ENCODE data around the gene FZD8.
"Not testable (repeated sequence)": the region's sequence is repeated elsewhere in the genome, so short reads cannot be mapped to it uniquely, and the experiment has no call there.

The FZD8 gene, protein sequence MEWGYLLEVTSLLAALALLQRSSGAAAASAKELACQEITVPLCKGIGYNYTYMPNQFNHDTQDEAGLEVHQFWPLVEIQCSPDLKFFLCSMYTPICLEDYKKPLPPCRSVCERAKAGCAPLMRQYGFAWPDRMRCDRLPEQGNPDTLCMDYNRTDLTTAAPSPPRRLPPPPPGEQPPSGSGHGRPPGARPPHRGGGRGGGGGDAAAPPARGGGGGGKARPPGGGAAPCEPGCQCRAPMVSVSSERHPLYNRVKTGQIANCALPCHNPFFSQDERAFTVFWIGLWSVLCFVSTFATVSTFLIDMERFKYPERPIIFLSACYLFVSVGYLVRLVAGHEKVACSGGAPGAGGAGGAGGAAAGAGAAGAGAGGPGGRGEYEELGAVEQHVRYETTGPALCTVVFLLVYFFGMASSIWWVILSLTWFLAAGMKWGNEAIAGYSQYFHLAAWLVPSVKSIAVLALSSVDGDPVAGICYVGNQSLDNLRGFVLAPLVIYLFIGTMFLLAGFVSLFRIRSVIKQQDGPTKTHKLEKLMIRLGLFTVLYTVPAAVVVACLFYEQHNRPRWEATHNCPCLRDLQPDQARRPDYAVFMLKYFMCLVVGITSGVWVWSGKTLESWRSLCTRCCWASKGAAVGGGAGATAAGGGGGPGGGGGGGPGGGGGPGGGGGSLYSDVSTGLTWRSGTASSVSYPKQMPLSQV
- total RNA-seq, result 2.4 to 5.7 (median 5.4) reads per million in 3 donors

DNA sequence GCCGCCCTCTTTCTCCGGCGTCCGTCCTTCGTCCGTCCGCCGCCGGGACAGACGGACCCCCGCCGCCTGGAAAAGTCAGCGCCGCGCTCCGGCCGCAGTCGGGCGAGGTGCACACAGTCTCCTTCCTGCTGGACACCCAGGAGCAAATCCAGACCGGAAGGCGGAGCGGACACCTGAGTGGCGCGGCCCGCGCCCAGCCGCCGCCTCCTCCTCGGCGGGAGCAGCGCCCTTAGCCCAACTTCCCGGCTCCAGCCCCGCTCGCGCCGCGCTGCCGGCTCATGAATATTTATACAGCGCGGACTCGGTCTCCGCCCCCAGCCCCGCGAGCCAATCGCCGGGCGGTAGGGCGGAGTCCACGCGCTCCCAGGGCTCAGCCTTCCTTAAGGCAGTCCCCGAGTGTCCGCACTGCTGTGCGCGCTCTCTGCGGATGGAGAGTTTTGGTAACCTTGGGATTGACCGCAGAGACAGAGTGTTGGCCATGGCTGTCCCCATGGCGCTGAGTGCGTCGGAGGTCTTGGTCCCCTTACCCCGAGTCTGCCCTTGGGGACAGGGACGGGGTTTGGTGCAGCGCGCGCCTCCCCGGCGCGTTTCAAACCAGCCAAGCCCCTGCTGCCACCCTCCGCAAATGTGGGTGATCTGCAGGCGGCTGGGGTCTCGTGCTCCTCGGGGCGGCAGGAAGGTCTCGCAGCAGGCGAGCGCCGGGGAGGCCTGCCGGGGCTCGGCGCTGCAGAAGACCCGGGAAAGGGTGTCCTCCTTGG lies at the start of gene FZD8:
FZD8 (minus strand) TSS at position 262 of the 758 bp plus-strand sequence. CDS start 867 bp downstream, outside the sequence.
- no peaks in the 10 kb centered on the region for H3K36me3 ChIP-seq (ENCODE audit: control insufficient read depth, insufficient read depth, low read length)
- no peak within 1 kb of the TSS for H3K27ac ChIP-seq (ENCODE audit: insufficient read depth, low read length, poor library complexity, severe bottlenecking)
- H3K9me3 ChIP-seq (ENCODE audit: control insufficient read depth, low read length), result no peaks in the 10 kb centered on the region
- H3K4me1 ChIP-seq (ENCODE audit: control insufficient read depth, insufficient read depth, low read length, poor library complexity, severe bottlenecking), result peaks cover 18% of the 10 kb centered on the region
- DNase-seq, result peak; percentile 31 to 60 (median 57)
- no peaks in the 10 kb centered on the region for H3K27me3 ChIP-seq (replicated peaks; ENCODE audit: control insufficient read depth, insufficient read depth, low read length, poor library complexity, severe bottlenecking)
- peak within 1 kb of the TSS; percentile 83 for H3K4me3 ChIP-seq (ENCODE audit: insufficient read depth, low read depth, low read length, poor library complexity, severe bottlenecking)

DNA sequence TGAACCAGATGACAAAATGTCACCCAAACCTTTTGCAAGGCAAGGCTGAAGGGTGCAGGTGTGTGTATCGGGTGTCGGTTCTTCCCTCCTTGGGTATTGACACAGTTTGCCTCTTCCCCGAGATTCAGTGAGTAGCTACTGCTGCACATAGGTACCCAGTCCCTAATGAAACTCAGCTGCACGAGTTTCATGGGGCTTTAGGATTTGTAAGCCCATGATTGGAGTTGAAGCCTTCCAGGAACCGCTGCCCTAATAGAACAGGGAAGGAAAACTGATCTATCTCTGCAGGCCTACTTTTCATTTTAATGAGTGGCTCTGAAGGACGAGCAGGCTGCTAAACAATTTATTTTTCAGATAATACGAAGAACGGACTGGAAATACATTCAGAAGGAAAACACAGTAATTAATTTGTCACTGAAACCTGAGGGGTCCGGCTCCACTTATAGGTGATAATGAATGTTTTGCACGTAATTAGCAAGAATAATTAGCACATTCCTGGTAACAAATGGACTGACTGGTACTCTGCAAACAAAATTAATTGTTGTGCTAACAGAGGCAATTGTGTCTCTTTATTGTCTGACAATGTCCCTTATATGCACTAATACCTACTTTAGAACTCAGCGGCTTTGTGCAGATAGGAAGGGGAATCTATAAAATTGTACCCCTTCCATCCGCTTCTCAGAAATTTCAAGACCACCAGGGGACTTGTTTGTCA lies 49.6 kb upstream of the FZD8 start:
- Histone ChIP-seq H3K9me3 (ENCODE audit: control insufficient read depth, low read length) (no peaks in the 10 kb centered on the region), H3K27ac (ENCODE audit: insufficient read depth, low read length, poor library complexity, severe bottlenecking) (no peak overlapping the region), H3K4me3 (ENCODE audit: insufficient read depth, low read depth, low read length, poor library complexity, severe bottlenecking) (no peak overlapping the region), H3K36me3 (ENCODE audit: control insufficient read depth, insufficient read depth, low read length) (no peaks in the 10 kb centered on the region), H3K27me3 (replicated peaks; ENCODE audit: control insufficient read depth, insufficient read depth, low read length, poor library complexity, severe bottlenecking) (no peaks in the 10 kb centered on the region), H3K4me1 (ENCODE audit: control insufficient read depth, insufficient read depth, low read length, poor library complexity, severe bottlenecking) (no peaks in the 10 kb centered on the region)
- no peak for DNase-seq

DNA sequence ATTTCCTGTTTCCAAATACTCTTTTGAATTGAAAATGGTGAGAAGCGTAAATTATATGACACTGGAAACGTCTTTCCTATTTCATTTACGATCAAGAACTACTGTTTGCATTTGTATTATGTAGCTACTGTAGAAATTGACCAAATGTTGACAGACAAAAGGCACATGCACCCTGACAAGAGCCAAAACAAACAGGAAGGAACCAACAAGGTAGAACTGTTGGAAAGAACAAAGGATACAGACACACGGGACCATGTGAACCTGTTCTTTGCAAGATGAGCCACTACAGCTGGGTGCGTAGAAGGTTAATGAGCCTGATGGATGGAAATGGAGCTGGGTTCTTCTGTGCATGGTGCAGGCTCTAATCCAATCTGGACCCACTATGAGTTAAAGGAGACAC lies 48.4 kb upstream of the FZD8 start:
- no peak for DNase-seq
- Histone ChIP-seq H3K27ac (ENCODE audit: insufficient read depth, low read length, poor library complexity, severe bottlenecking) (no peak overlapping the region), H3K27me3 (replicated peaks; ENCODE audit: control insufficient read depth, insufficient read depth, low read length, poor library complexity, severe bottlenecking) (no peaks in the 10 kb centered on the region), H3K36me3 (ENCODE audit: control insufficient read depth, insufficient read depth, low read length) (no peaks in the 10 kb centered on the region), H3K9me3 (ENCODE audit: control insufficient read depth, low read length) (no peaks in the 10 kb centered on the region), H3K4me3 (ENCODE audit: insufficient read depth, low read depth, low read length, poor library complexity, severe bottlenecking) (no peak overlapping the region), H3K4me1 (ENCODE audit: control insufficient read depth, insufficient read depth, low read length, poor library complexity, severe bottlenecking) (no peaks in the 10 kb centered on the region)

DNA sequence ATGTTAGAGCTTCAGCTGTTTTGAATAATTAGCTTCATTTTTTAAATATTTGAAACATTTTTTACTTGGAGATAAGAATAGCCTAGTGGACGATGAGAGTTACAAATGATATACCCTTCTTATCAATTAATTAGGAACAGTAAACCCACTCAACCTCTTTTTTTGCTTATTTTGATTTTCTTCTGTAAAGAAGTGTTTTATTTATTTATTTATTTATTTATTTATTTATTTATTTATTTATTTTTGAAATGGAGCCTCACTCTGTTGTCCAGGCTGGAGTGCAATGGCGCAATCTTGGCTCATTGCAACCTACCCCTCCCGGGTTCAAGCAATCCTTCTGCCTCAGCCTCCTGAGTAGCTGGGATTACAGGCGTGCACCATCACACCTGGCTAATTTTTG lies 43.8 kb upstream of the FZD8 start:
- not testable (repeated sequence) for H3K27me3 ChIP-seq (replicated peaks; ENCODE audit: control insufficient read depth, insufficient read depth, low read length, poor library complexity, severe bottlenecking); H3K36me3 ChIP-seq (ENCODE audit: control insufficient read depth, insufficient read depth, low read length); H3K27ac ChIP-seq (ENCODE audit: insufficient read depth, low read length, poor library complexity, severe bottlenecking); H3K9me3 ChIP-seq (ENCODE audit: control insufficient read depth, low read length); DNase-seq; H3K4me1 ChIP-seq (ENCODE audit: control insufficient read depth, insufficient read depth, low read length, poor library complexity, severe bottlenecking); H3K4me3 ChIP-seq (ENCODE audit: insufficient read depth, low read depth, low read length, poor library complexity, severe bottlenecking)

DNA sequence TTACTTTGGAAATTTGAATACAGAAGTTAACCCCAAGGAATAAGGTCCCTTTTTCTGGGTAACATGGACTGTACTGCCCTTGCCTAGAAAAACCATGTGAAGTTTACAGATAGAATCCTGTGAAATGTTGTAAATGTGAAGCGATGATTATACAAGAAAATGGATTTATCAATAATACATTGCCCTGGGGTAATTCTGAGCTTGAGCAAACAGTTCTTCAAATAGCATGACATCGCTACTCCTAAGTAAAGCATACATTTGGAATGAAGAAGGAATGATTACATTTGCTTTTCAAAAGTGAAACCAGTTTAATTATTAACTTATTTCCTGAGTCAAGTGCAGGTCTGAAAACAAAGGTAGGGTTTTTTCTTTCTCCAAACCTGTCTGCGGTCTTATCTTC lies 43.3 kb upstream of the FZD8 start:
- Histone ChIP-seq H3K36me3 (ENCODE audit: control insufficient read depth, insufficient read depth, low read length) (no peaks in the 10 kb centered on the region), H3K4me3 (ENCODE audit: insufficient read depth, low read depth, low read length, poor library complexity, severe bottlenecking) (no peak overlapping the region), H3K4me1 (ENCODE audit: control insufficient read depth, insufficient read depth, low read length, poor library complexity, severe bottlenecking) (no peaks in the 10 kb centered on the region), H3K27me3 (replicated peaks; ENCODE audit: control insufficient read depth, insufficient read depth, low read length, poor library complexity, severe bottlenecking) (no peaks in the 10 kb centered on the region), H3K9me3 (ENCODE audit: control insufficient read depth, low read length) (no peaks in the 10 kb centered on the region), H3K27ac (ENCODE audit: insufficient read depth, low read length, poor library complexity, severe bottlenecking) (no peak overlapping the region)
- no peak for DNase-seq

DNA sequence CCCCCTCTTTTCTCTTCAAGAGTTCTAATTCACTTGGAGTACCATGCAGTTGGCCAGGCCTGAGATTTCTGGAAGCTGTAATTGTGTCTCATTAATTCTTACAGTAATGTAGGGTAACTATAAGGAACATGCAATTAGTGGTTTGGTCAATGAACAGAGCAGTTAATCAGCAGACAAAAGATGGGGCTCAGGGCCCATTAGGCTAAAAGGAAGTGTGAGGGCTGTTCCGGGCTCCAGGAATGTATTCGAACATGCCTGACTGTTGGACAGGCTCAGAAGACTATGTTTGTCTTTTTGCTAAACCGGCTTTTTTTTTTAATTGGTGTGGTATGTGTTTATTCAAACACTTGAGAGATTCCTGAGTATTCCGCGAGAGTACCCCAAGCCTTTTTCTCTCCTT lies 42.5 kb upstream of the FZD8 start:
- Histone ChIP-seq H3K36me3 (ENCODE audit: control insufficient read depth, insufficient read depth, low read length) (no peaks in the 10 kb centered on the region), H3K27ac (ENCODE audit: insufficient read depth, low read length, poor library complexity, severe bottlenecking) (no peak overlapping the region)

DNA sequence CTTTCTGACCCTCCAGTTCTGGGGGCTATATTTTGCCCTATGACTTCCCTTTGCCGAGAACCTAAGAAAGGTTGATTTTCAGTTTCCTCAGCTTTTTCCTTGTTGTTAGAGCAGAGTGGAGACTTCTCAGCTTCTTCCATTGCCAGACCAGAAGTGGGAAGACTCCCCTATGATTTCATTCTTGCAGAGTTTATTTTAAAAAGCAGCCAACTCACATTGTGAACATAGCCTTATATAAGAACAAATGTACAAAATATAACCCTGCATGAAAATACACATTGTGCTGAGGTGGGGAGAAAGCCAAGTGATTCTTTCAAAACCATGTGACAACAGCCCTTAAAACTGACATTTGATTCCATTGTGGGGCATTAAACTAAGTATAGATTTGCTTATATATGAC lies 33.8 kb upstream of the FZD8 start:
- no peak for DNase-seq
- H3K36me3 ChIP-seq (ENCODE audit: control insufficient read depth, insufficient read depth, low read length), result no peaks in the 10 kb centered on the region
- H3K4me1 ChIP-seq (ENCODE audit: control insufficient read depth, insufficient read depth, low read length, poor library complexity, severe bottlenecking), result no peaks in the 10 kb centered on the region
- H3K27ac ChIP-seq (ENCODE audit: insufficient read depth, low read length, poor library complexity, severe bottlenecking), result no peak overlapping the region
- no peaks in the 10 kb centered on the region for H3K9me3 ChIP-seq (ENCODE audit: control insufficient read depth, low read length)
- no peak overlapping the region for H3K4me3 ChIP-seq (ENCODE audit: insufficient read depth, low read depth, low read length, poor library complexity, severe bottlenecking)
- no peaks in the 10 kb centered on the region for H3K27me3 ChIP-seq (replicated peaks; ENCODE audit: control insufficient read depth, insufficient read depth, low read length, poor library complexity, severe bottlenecking)

More for the DNA sequence above, 42.5 kb upstream of the FZD8 start:
- Histone ChIP-seq H3K4me1 (ENCODE audit: control insufficient read depth, insufficient read depth, low read length, poor library complexity, severe bottlenecking) (no peaks in the 10 kb centered on the region), H3K4me3 (ENCODE audit: insufficient read depth, low read depth, low read length, poor library complexity, severe bottlenecking) (no peak overlapping the region), H3K9me3 (ENCODE audit: control insufficient read depth, low read length) (no peaks in the 10 kb centered on the region), H3K27me3 (replicated peaks; ENCODE audit: control insufficient read depth, insufficient read depth, low read length, poor library complexity, severe bottlenecking) (no peaks in the 10 kb centered on the region)
- no peak for DNase-seq

DNA sequence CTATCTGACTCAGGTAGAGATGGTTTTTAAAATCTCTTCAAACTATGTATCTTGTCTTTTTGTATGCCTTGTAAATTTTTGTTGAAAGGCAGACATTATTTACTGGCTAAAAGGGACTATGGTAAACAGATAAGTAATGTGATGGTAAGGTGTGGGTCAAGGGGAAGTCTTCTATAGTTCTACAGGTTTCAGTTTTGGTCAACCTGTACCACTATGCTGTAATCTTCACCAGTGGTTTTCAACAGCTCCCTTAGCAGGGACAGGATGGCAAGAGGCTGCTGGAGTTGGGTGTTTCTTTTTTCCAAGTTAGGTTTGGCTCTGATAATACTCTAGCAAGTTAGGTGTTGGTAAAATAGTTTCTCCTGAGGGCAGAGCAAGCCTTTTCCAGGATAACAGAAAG lies 32.7 kb upstream of the FZD8 start:
- H3K4me1 ChIP-seq (ENCODE audit: control insufficient read depth, insufficient read depth, low read length, poor library complexity, severe bottlenecking), result no peaks in the 10 kb centered on the region
- no peak overlapping the region for H3K4me3 ChIP-seq (ENCODE audit: insufficient read depth, low read depth, low read length, poor library complexity, severe bottlenecking)
- no peaks in the 10 kb centered on the region for H3K9me3 ChIP-seq (ENCODE audit: control insufficient read depth, low read length)
- DNase-seq, result no peak
- H3K27ac ChIP-seq (ENCODE audit: insufficient read depth, low read length, poor library complexity, severe bottlenecking), result no peak overlapping the region
- no peaks in the 10 kb centered on the region for H3K27me3 ChIP-seq (replicated peaks; ENCODE audit: control insufficient read depth, insufficient read depth, low read length, poor library complexity, severe bottlenecking)
- H3K36me3 ChIP-seq (ENCODE audit: control insufficient read depth, insufficient read depth, low read length), result no peaks in the 10 kb centered on the region

DNA sequence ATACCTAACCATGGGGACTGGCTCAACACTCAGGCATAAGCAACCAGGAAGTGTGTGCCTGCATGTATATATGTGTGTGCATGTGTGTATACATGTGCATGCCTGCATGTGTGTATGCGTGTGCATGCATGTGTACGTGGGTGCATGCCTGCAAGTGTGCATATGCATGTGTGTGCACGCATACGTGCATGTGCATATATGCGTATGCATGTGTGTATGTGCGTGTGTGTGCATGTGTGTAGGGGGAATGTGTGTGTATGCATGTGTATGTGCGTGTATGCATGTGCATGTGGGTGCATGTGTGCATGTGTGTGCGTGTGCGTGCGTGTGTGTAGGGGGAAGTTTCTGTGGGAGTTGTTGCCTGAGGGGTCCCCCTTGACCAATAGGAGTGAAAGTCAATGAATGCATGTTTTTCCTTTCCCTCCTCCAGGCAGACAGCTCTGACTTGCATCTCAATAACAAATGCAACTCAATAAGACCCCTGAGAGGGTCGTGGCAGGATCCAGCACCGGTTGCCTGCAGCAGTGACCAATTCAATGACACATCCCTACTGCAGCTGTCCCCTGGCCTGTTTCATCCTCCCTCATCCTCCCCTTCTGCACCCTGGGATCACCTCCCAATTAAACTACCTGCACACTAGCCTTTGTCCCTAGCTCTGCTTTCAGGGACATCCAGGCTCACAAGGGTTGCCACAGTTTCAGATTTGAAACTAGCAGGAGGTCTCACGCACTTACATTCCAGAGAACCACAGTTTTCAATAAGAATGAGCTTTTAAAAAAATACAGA lies 27.0 kb upstream of the FZD8 start:
- H3K27me3 ChIP-seq (replicated peaks; ENCODE audit: control insufficient read depth, insufficient read depth, low read length, poor library complexity, severe bottlenecking), result no peaks in the 10 kb centered on the region
- H3K27ac ChIP-seq (ENCODE audit: insufficient read depth, low read length, poor library complexity, severe bottlenecking), result no peak overlapping the region
- DNase-seq, result no peak
- H3K4me1 ChIP-seq (ENCODE audit: control insufficient read depth, insufficient read depth, low read length, poor library complexity, severe bottlenecking), result no peaks in the 10 kb centered on the region
- H3K36me3 ChIP-seq (ENCODE audit: control insufficient read depth, insufficient read depth, low read length), result no peaks in the 10 kb centered on the region
- no peaks in the 10 kb centered on the region for H3K9me3 ChIP-seq (ENCODE audit: control insufficient read depth, low read length)
- H3K4me3 ChIP-seq (ENCODE audit: insufficient read depth, low read depth, low read length, poor library complexity, severe bottlenecking), result no peak overlapping the region
